Forelimb muscle (tissue), 1 donor: ENCODE measurements around the gene DNAH14. TPM values are rescaled to one million over a fixed set of nuclear protein-coding genes. Genes with fewer than 3 reads are reported as not detected.

Source experiments
- DNase-seq: peaks from one replicate; pipeline ENCODE4 v3.0.0-alpha.2; 2013; ENCODE audit warnings: low read depth
- polyA plus RNA-seq: library from polyadenylated mRNA; unstranded; fragments of 120-200 nt; gene quantifications from one replicate; pipeline ENCODE4 v1.2.1, GENCODE V29; 2013; ENCODE audit not compliant: insufficient read length

Gene DNAH14
- polyA plus RNA-seq, 1 donor, result 5.8 TPM

DNA sequence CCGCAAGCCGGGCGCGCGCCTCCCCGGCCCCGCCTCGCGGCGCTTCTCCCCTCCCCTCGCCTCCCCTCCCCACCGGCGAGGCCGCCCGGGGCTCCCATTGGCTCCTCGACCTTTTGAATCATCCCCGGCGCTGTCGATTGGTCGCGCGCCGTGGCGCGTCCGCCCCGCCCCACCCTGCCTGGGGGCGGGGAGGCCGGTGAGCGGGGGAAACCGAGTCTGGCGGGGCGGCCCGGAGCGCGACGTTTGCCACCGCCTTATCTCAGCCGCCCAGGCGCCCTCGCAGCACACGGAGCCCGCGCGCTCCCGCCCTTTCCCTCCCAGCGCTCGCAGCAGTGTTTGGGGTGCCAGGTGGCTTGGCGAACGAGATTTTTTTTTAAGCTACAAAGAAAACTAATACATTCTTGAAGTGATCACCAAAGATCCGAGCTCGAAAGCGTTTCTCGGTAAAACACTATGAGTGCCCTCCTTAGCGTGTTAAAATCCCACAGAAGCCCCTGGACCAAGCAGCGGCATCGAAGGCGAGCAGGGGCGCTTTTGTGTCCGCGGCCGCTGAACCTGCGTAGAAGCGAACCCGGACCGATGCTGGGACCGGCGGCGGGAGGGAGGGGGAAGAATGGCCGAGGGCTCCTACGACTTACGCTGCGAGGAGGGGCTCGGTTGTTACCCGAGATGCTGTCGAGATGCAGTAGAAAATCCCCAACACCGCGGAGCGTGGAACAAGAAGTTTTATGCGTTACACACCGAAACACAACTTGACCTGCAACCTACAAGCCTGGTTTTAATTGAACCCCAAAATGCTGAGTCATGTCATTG, 498.8 kb downstream of the DNAH14 start:
- DNase-seq, result peak; percentile 76

GRCh38 chr1:225428881-225429455, 499.5 kb downstream of the DNAH14 start:
- no peak for DNase-seq

- no peak for DNase-seq
Observed at GRCh38 chr1:225430301-225430700, 500.8 kb downstream of the DNAH14 start.

GRCh38 chr1:225431081-225431863, 501.8 kb downstream of the DNAH14 start:
- no peak for DNase-seq

GRCh38 chr1:225434046-225434445, 504.6 kb downstream of the DNAH14 start:
- no peak for DNase-seq

DNA sequence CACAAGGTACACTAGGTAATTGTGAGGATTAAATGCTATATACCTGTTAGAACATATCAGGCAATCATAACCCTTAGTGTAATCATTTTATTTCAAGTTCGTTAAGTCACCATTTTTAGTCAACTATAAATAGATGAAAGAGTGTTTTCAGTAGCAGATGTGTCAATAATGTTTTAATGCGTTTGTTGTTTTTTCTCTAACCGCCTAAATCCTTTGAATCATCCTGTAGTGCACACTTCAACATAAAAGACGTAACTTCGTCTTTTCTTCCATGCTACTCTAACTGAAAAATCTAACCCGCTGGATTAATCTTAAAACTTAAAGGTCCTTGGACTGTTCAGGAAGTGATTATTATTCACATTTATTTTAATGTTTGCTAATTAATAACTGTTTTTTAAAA, 505.6 kb downstream of the DNAH14 start:
- no peak for DNase-seq

GRCh38 chr1:225435487-225435886, 506.0 kb downstream of the DNAH14 start:
- no peak for DNase-seq

DNA sequence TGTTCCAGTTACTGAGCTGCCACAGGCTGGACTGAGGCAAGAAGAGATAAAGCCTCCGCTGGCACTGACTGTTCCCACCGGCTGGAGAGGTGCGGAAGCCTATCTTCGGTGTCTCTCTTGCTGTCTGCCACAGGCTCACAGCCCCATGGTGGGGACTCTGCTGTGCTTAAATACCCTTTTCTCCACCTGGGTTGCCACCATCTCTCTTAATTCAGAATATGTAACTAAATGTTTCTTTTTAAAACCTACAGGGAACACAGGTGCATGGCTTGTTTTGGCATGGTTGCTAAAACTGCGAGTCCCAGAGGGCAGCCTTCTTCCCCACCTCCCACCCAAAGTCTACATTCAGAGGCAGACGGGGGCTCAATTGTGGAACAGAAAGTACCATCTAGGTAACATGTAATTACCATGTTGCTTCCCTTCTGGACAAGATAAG, 506.5 kb downstream of the DNAH14 start:
- DNase-seq, result no peak

- DNase-seq, result no peak
Observed at GRCh38 chr1:225437710-225438437, 508.4 kb downstream of the DNAH14 start.

GRCh38 chr1:225440380-225441221, 511.1 kb downstream of the DNAH14 start:
- no peak for DNase-seq

GRCh38 chr1:225441314-225442122, 512.0 kb downstream of the DNAH14 start:
- DNase-seq, result no peak

GRCh38 chr1:225442123-225442505, 512.6 kb downstream of the DNAH14 start:
- no peak for DNase-seq

DNA sequence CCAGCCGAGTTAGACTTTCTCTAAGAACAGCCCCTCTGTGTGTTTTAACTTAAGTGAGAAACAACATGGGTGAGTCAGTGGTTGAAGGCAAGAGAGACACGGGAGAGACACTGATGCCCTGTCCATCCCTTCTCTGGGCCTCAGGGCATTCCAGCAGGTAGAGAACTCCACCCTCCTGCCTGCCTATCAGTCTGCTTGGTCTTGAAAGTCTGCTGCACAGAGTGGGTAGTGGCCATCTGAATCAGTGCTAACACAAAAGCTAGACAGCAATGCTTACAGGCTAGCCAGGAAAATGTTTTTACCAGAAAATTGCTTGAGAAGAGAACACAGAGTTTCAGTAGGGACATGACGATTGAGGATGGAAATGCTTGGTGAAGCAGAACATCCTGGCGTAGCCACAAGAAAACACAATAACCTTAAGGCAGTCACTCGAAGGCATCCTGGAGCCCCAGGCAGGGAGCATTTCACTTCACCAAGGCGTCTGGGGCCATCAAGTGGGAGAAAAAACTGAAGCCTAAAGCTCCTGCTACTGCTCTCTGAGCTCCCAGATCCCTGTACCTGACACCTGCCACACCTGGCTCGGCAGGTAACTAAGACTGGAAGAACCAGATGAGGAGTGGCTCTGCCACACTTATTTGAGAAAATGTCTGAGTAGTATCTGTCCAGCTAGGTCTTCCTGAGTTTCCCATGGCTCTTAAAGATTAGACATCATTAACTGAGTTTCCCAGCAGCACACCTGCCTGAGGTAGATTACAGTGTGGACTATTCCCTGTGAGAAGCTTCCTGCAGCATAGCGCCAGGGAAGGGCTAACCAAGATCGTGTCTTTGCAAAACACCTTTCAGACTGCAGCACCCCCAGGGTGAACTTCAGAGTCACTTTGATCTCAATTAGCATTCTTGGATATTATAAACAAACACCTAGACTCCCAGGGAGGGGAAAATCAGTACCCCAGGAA, 516.4 kb downstream of the DNAH14 start:
- no peak for DNase-seq

- DNase-seq, result no peak
Observed at GRCh38 chr1:225446595-225446960, 517.1 kb downstream of the DNAH14 start.

GRCh38 chr1:225446981-225447615, 517.6 kb downstream of the DNAH14 start:
- DNase-seq, result no peak

- DNase-seq, result no peak
Observed at GRCh38 chr1:225447650-225448089, 518.2 kb downstream of the DNAH14 start.

- DNase-seq, result no peak
Observed at GRCh38 chr1:225448146-225448805, 518.8 kb downstream of the DNAH14 start.
